IMR-90 (cell line): ENCODE data around the gene ERLIN1. TPM values are rescaled to one million over a fixed set of nuclear protein-coding genes. Genes with fewer than 3 reads are reported as not detected.

Experiments
- ATAC-seq: fragments of 200-7000 bp; cut with Tn5 transposase; 2 replicates; pipeline ENCODE4 v1.9.1; 2020; ENCODE audit warnings: low read depth, mild to moderate bottlenecking, moderate library complexity
- BruUV-seq: library from RNA; stranded (reverse); fragments of 400-500 nt; replicated peaks from 2 replicates; lab custom pipeline; 2021; lab: Mats Ljungman, UMichigan
- CTCF ChIA-PET: fragments of 300-600 bp; formaldehyde crosslinking; extraction: SDS; loops from one replicate; lab custom pipeline; 2021; ENCODE audit warnings: antibody characterized with exemption; lab: Yijun Ruan, JAX
- POLR2A ChIA-PET: fragments of 300-600 bp; sonication (Branson Sonifier 250); formaldehyde crosslinking; loops from one replicate; lab custom pipeline; 2022; ENCODE audit warnings: antibody characterized with exemption; ENCODE audit not compliant: unreplicated experiment; lab: Charles Lee
- DNase-seq: peaks from one replicate; pipeline ENCODE4 v3.0.0; 2013
- H2AFZ ChIP-seq: replicated peaks from 2 replicates; pipeline ENCODE3; 2013; ENCODE audit warnings: low read length, mild to moderate bottlenecking; ENCODE audit not compliant: poor library complexity
- H2AK5ac ChIP-seq: 2 replicates; pipeline ENCODE4 v1.6.1; 2013; ENCODE audit warnings: low read depth, low read length, inconsistent platforms
- H2AK9ac ChIP-seq: replicated peaks from 2 replicates; pipeline ENCODE3; 2013; ENCODE audit warnings: mild to moderate bottlenecking, low read depth, low read length, moderate library complexity; ENCODE audit not compliant: poor library complexity
- H2BK120ac ChIP-seq: 2 replicates; pipeline ENCODE4 v1.6.1; 2013; ENCODE audit warnings: low read depth, low read length, inconsistent platforms
- H2BK15ac ChIP-seq: 3 replicates; pipeline ENCODE4 v1.6.1; 2013; ENCODE audit warnings: low read depth, low read length, inconsistent platforms
- H2BK20ac ChIP-seq: 2 replicates; pipeline ENCODE4 v1.6.1; 2013; ENCODE audit warnings: low read depth, mild to moderate bottlenecking, inconsistent platforms, low read length, moderate library complexity
- H2BK5ac ChIP-seq: 2 replicates; pipeline ENCODE4 v1.6.1; 2013; ENCODE audit warnings: mild to moderate bottlenecking, low read depth, low read length, inconsistent platforms; ENCODE audit not compliant: poor library complexity, severe bottlenecking
- H3K14ac ChIP-seq: replicated peaks from 2 replicates; pipeline ENCODE4 v1.6.1; 2013; ENCODE audit warnings: low read depth, low read length, inconsistent platforms
- H3K18ac ChIP-seq: 2 replicates; pipeline ENCODE4 v1.6.1; 2013; ENCODE audit warnings: low read depth, low read length, control low read depth
- H3K23ac ChIP-seq: 2 replicates; pipeline ENCODE4 v1.6.1; 2013; ENCODE audit warnings: low read depth, low read length, inconsistent platforms
- H3K27ac ChIP-seq: 2 replicates; pipeline ENCODE4 v1.5.1; 2013; ENCODE audit warnings: mild to moderate bottlenecking, control low read depth, low read length; ENCODE audit not compliant: insufficient read depth
- H3K27me3 ChIP-seq: 2 replicates; pipeline ENCODE4 v1.6.1; 2013; ENCODE audit warnings: low read length; ENCODE audit not compliant: control insufficient read depth, insufficient read depth
- H3K36me3 ChIP-seq: 2 replicates; pipeline ENCODE4 v1.6.1; 2013; ENCODE audit warnings: low read length, mixed read lengths; ENCODE audit not compliant: control insufficient read depth, insufficient read depth
- H3K4ac ChIP-seq: 2 replicates; pipeline ENCODE4 v1.6.1; 2013; ENCODE audit warnings: low read depth, low read length, inconsistent platforms
- H3K4me1 ChIP-seq: 2 replicates; pipeline ENCODE4 v1.6.1; 2013; ENCODE audit warnings: low read length, mixed read lengths; ENCODE audit not compliant: control insufficient read depth, insufficient read depth
- H3K4me2 ChIP-seq: 2 replicates; pipeline ENCODE4 v1.6.1; 2013; ENCODE audit warnings: low read depth, mild to moderate bottlenecking, control low read depth, low read length, moderate library complexity
- H3K4me3 ChIP-seq: 2 replicates; pipeline ENCODE4 v1.5.1; 2013; ENCODE audit warnings: low read depth, mild to moderate bottlenecking, control low read depth, low read length, moderate library complexity; ENCODE audit not compliant: insufficient read depth
- H3K56ac ChIP-seq: 2 replicates; pipeline ENCODE4 v1.6.1; 2013; ENCODE audit warnings: low read length, inconsistent platforms; ENCODE audit not compliant: insufficient read depth; ENCODE audit errors: extremely low read depth
- H3K79me1 ChIP-seq, 2 experiments: 2 replicates each; pipeline ENCODE4 v1.6.1; 2013; ENCODE audit warnings: low read length in 2 of 2, inconsistent platforms in 1 of 2, low read depth in 1 of 2
- H3K9ac ChIP-seq: 2 replicates; pipeline ENCODE4 v1.6.1; 2013; ENCODE audit warnings: low read depth, low read length, control low read depth
- H3K9me1 ChIP-seq: 2 replicates; pipeline ENCODE4 v1.6.1; 2013; ENCODE audit warnings: low read length, inconsistent platforms; ENCODE audit not compliant: insufficient read depth
- H3K9me3 ChIP-seq: 2 replicates; pipeline ENCODE4 v1.6.1; 2013; ENCODE audit warnings: low read length; ENCODE audit not compliant: control insufficient read depth, insufficient read depth
- H4K20me1 ChIP-seq: 2 replicates; pipeline ENCODE4 v1.6.1; 2013; ENCODE audit warnings: low read length, inconsistent platforms; ENCODE audit not compliant: insufficient read depth
- H4K5ac ChIP-seq: 2 replicates; pipeline ENCODE4 v1.6.1; 2013; ENCODE audit warnings: mild to moderate bottlenecking, low read depth, low read length, control low read depth
- H4K8ac ChIP-seq, 2 experiments: 2 replicates each; pipeline ENCODE4 v1.6.1; 2013; ENCODE audit warnings: low read depth in 2 of 2, low read length in 2 of 2, control low read depth in 1 of 2, inconsistent platforms in 1 of 2
- H4K91ac ChIP-seq: 2 replicates; pipeline ENCODE4 v1.6.1; 2013; ENCODE audit warnings: low read depth, low read length, inconsistent platforms; ENCODE audit not compliant: insufficient read depth
- CEBPB ChIP-seq: IDR thresholded peaks from 2 replicates; pipeline ENCODE4 v1.6.1; 2012; ENCODE audit warnings: low read depth, low read length, improper control_type of control experiment
- CHD1 ChIP-seq: IDR thresholded peaks from 2 replicates; pipeline ENCODE4 v1.6.1; 2012; ENCODE audit warnings: low read depth, low read length, improper control_type of control experiment
- FOS ChIP-seq: fragments of 150-350 bp; IDR thresholded peaks from 2 replicates; pipeline ENCODE4 v1.6.1; 2016; ENCODE audit warnings: low read depth, low read length
- MAFK ChIP-seq: IDR thresholded peaks from 2 replicates; pipeline ENCODE4 v1.6.1; 2012; ENCODE audit warnings: low read depth, low read length, improper control_type of control experiment
- MAZ ChIP-seq: IDR thresholded peaks from 2 replicates; pipeline ENCODE4 v1.6.1; 2012; ENCODE audit warnings: low read depth, mild to moderate bottlenecking, low read length, improper control_type of control experiment, moderate library complexity, borderline replicate concordance
- MXI1 ChIP-seq: IDR thresholded peaks from 2 replicates; pipeline ENCODE4 v1.6.1; 2012; ENCODE audit warnings: low read depth, mild to moderate bottlenecking, low read length, moderate library complexity, borderline replicate concordance
- NFE2L2 ChIP-seq: fragments of 150-350 bp; IDR thresholded peaks from 2 replicates; pipeline ENCODE4 v1.6.1; 2016; ENCODE audit warnings: low read depth, mild to moderate bottlenecking, low read length
- RAD21 ChIP-seq: IDR thresholded peaks from 2 replicates; pipeline ENCODE4 v1.6.1; 2012; ENCODE audit warnings: low read length, improper control_type of control experiment
- RCOR1 ChIP-seq: IDR thresholded peaks from 2 replicates; pipeline ENCODE4 v1.6.1; 2012; ENCODE audit warnings: mild to moderate bottlenecking, low read length, improper control_type of control experiment; ENCODE audit not compliant: insufficient replicate concordance
- RFX5 ChIP-seq: IDR thresholded peaks from 2 replicates; pipeline ENCODE4 v1.8.0; 2012; ENCODE audit warnings: low read depth, mild to moderate bottlenecking, low read length, moderate library complexity
- SMC3 ChIP-seq: fragments of 150-350 bp; IDR thresholded peaks from 2 replicates; pipeline ENCODE4 v1.6.1; 2016; ENCODE audit warnings: low read depth, mild to moderate bottlenecking, antibody characterized with exemption, low read length, moderate library complexity
- WGBS, 2 experiments: methylation state at CpG; one replicate each; pipeline versions ENCODE4 v1.1.5 to v1.1.7; 2013; ENCODE audit warnings: missing lambda C conversion rate in 2 of 2; ENCODE audit not compliant: insufficient read length in 1 of 2; ENCODE audit errors: extremely low coverage in 2 of 2; 5-methylcytosine and 5-hydroxymethylcytosine counted together
- dilution Hi-C: fragments of 300-500 bp; cut with HindIII; formaldehyde crosslinking; loops from one replicate; pipeline ENCODE4 v1.14.3; 2018; ENCODE audit warnings: low sequenced_read_pairs; ENCODE audit not compliant: unreplicated experiment
- in situ Hi-C: fragments of 300-500 bp; cut with MboI; formaldehyde crosslinking; loops from 3 replicates; pipeline ENCODE4 v1.14.3; 2019; ENCODE audit warnings: low sequenced_read_pairs, inconsistent platforms, mixed read lengths
- intact Hi-C: fragments of 100-400 bp; cut with micrococcal nuclease; formaldehyde crosslinking; loops from 2 replicates; pipeline ENCODE4 v1.10.0; 2022
- polyA plus RNA-seq, 3 experiments: library from polyadenylated mRNA; depleted of rRNA; stranded (reverse); fragments of >200 nt; gene quantifications; 2 replicates each; pipeline ENCODE4 v1.2.3, GENCODE V29; 2012; ENCODE audit warnings: low replicate concordance in 1 of 3
- total RNA-seq: library from RNA; depleted of rRNA; stranded (reverse); fragments of >200 nt; gene quantifications from 2 replicates; pipeline ENCODE4 v1.2.3, GENCODE V29; 2012
- TF ChIP-seq, protein P1 (sequence below): fragments of 150-350 bp; IDR thresholded peaks from 2 replicates; pipeline ENCODE4 v1.6.1; 2016; ENCODE audit warnings: low read depth, mild to moderate bottlenecking, low read length, moderate library complexity, borderline replicate concordance
- TF ChIP-seq, protein P2 (sequence below): conservative IDR thresholded peaks from 2 replicates; pipeline ENCODE4 v1.5.1; 2012; ENCODE audit warnings: mild to moderate bottlenecking, low read depth, low read length, improper control_type of control experiment

The ERLIN1 gene
- total and polyA plus RNA-seq, 2 of the 4 experiments (the other 2 are of a cell fraction), result 31.5 to 33.9 TPM

DNA sequence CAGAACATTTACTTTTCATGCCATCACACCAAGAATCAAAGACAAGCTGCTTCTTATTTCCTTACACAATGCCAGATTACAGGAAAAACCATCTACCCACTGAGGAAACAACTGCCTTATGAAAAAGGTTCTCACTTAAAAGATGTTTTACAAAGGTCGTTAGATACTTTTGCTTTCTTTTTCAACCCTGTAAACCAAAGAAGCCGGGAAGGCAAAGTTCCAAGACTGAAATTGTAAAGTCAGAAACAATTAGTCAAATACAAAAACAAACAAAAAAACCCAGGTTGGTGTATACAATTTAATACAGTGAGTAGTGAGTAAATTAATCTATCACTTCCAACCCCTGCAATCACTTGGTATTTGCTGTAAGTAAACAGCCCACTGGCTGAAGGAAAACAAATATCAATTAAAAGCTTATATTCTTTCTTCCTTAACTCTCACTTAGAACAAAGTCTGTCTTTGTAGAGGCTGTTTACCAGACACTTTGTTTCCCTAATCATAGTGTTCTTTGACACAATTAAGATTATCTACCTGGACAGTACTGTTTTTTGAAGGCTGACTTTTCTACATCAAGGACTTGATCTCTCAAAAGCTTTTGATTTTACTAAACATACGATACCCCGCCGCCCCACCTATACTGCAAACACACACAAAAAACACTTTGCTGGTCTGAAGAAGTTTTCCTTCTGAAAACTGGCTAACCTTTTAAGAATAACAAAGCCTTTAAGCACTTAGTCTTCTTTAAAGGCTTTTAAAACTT, 18.1 kb downstream of the ERLIN1 start:
- Histone ChIP-seq H3K36me3 (peaks cover 7% of the 10 kb centered on the region; the same call in 1 of the 2 replicates), H3K27me3 (no peaks in the 10 kb centered on the region), H3K4ac (no peak overlapping the region), H3K56ac (no peak overlapping the region), H3K4me3 (no peak overlapping the region), H4K20me1 (peaks cover 2% of the 10 kb centered on the region; the same call in 1 of the 2 replicates), H2BK20ac (no peak overlapping the region), H3K4me2 (no peak overlapping the region), H3K23ac (no peak overlapping the region), H3K9ac (no peak overlapping the region), H3K79me1 (peaks cover 4 to 8% of the 10 kb centered on the region in 2 experiments; a peak in 3 of 4 replicates), H2BK120ac (no peak overlapping the region), H4K5ac (no peak overlapping the region), H2AFZ (no peak overlapping the region), H3K4me1 (no peaks in the 10 kb centered on the region), H3K9me1 (no peaks in the 10 kb centered on the region), H4K8ac (no peak overlapping the region), H3K27ac (no peak overlapping the region), H2AK9ac (no peak overlapping the region), H3K18ac (no peak overlapping the region), H3K14ac (no peak overlapping the region), H4K91ac (no peak overlapping the region), H2BK15ac (no peak overlapping the region), H2AK5ac (no peak overlapping the region), H3K9me3 (no peaks in the 10 kb centered on the region), H2BK5ac (no peak overlapping the region)
- no TSS peak for BruUV-seq
- ATAC-seq, result no peak
- TF ChIP-seq, protein P1, sequence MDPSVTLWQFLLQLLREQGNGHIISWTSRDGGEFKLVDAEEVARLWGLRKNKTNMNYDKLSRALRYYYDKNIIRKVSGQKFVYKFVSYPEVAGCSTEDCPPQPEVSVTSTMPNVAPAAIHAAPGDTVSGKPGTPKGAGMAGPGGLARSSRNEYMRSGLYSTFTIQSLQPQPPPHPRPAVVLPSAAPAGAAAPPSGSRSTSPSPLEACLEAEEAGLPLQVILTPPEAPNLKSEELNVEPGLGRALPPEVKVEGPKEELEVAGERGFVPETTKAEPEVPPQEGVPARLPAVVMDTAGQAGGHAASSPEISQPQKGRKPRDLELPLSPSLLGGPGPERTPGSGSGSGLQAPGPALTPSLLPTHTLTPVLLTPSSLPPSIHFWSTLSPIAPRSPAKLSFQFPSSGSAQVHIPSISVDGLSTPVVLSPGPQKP, result no peak
- no peak for TF ChIP-seq MXI1
- TF ChIP-seq CEBPB, result no peak
- no peak for TF ChIP-seq FOS
- no peak for TF ChIP-seq RAD21
- TF ChIP-seq MAFK, result no peak
- TF ChIP-seq, protein P2, sequence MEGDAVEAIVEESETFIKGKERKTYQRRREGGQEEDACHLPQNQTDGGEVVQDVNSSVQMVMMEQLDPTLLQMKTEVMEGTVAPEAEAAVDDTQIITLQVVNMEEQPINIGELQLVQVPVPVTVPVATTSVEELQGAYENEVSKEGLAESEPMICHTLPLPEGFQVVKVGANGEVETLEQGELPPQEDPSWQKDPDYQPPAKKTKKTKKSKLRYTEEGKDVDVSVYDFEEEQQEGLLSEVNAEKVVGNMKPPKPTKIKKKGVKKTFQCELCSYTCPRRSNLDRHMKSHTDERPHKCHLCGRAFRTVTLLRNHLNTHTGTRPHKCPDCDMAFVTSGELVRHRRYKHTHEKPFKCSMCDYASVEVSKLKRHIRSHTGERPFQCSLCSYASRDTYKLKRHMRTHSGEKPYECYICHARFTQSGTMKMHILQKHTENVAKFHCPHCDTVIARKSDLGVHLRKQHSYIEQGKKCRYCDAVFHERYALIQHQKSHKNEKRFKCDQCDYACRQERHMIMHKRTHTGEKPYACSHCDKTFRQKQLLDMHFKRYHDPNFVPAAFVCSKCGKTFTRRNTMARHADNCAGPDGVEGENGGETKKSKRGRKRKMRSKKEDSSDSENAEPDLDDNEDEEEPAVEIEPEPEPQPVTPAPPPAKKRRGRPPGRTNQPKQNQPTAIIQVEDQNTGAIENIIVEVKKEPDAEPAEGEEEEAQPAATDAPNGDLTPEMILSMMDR, result no peak
- no peak for TF ChIP-seq CHD1
- TF ChIP-seq NFE2L2, result no peak
- TF ChIP-seq MAZ, result no peak
- no peak for TF ChIP-seq RFX5
- no peak for TF ChIP-seq RCOR1
- TF ChIP-seq SMC3, result no peak
- intact Hi-C loops (no loop called here), in situ Hi-C loops (no loop called here), dilution Hi-C loops (no loop called here)
- no CpG with 5 or more reads among the region's 5 CpGs for WGBS, 2 experiments
- DNase-seq, result no peak
- ChIA-PET CTCF (interaction anchor here (1.6 kb wide), 1 partner anchor 122 kb away, joined by 3 read pairs; no protein-coding TSS in a partner anchor), POLR2A (no interaction called here)
